Lower leg skin (tissue), 4 donors: ENCODE results near the gene ARHGEF26. TPM values are rescaled to one million over a fixed set of nuclear protein-coding genes. Genes with fewer than 3 reads are reported as not detected.

Experiments
- DNase-seq, 2 donors: peaks; one replicate each; pipeline ENCODE4 v3.0.0-alpha.2; 2019; ENCODE audit warnings: low spot score in 2 of 2
- H3K4me3 ChIP-seq: fragments of 200-600 bp; sonication (generic); 2 replicates; pipeline ENCODE4 v1.5.1; 2017; ENCODE audit warnings: mild to moderate bottlenecking, low read depth; ENCODE audit not compliant: poor library complexity, severe bottlenecking
- POLR2A ChIP-seq, 2 donors: fragments of 450-650 bp; IDR thresholded peaks; one replicate each; pipeline ENCODE4 v1.6.1; 2016 to 2017; ENCODE audit warnings: antibody characterized with exemption in 2 of 2, mild to moderate bottlenecking in 1 of 2, moderate library complexity in 1 of 2
- WGBS, 2 donors: methylation state at CpG; one replicate each; pipeline ENCODE4 v1.1.5; 2018; 5-methylcytosine and 5-hydroxymethylcytosine counted together
- intact Hi-C: fragments of 100-400 bp; cut with DNase I; formaldehyde crosslinking; loops from one replicate; pipeline ENCODE4 v1.15.0; 2023; ENCODE audit warnings: low total_unique reads
- total RNA-seq, 4 donors: library from RNA; depleted of rRNA; stranded (reverse); fragments of >200 nt; gene quantifications; one replicate each; pipeline ENCODE4 v1.1.0, GENCODE V29; 2016
- TF ChIP-seq, protein P1 (sequence below), 3 donors: fragments of 450-650 bp; IDR thresholded peaks; one replicate each; pipeline ENCODE4 v1.5.1; 2016; ENCODE audit warnings: antibody characterized with exemption in 3 of 3, mild to moderate bottlenecking in 3 of 3, moderate library complexity in 2 of 3

The ARHGEF26 gene
- total RNA-seq, 4 donors from 2014 or later, result 29.6 to 36.8 (median 33.1) TPM

DNA sequence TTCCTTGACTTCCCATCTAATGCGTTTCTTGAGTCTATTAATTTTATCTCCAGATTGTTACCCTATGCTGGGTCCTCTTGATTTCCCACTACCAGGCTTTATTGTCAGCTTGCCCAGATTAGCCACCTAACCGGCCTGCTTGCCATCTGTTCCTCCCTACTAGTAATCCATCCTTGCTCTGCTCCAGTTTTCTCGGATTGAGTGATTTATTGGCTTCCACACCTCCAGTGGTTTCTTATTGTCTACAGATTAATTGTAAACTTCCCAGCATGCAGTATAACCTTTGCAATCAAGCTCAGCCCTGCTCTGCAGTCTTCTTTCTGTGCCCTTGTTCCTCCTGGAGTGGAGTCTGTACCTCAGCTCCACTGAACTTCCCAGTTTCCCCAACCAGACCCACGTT is 63.4 kb downstream of the ARHGEF26 start:
- intact Hi-C loops, result no loop called here
- no peak overlapping the region for H3K4me3 ChIP-seq
- TF ChIP-seq POLR2A (IDR thresholded peaks at IDR 0.05), result no peak
- TF ChIP-seq, protein P1, sequence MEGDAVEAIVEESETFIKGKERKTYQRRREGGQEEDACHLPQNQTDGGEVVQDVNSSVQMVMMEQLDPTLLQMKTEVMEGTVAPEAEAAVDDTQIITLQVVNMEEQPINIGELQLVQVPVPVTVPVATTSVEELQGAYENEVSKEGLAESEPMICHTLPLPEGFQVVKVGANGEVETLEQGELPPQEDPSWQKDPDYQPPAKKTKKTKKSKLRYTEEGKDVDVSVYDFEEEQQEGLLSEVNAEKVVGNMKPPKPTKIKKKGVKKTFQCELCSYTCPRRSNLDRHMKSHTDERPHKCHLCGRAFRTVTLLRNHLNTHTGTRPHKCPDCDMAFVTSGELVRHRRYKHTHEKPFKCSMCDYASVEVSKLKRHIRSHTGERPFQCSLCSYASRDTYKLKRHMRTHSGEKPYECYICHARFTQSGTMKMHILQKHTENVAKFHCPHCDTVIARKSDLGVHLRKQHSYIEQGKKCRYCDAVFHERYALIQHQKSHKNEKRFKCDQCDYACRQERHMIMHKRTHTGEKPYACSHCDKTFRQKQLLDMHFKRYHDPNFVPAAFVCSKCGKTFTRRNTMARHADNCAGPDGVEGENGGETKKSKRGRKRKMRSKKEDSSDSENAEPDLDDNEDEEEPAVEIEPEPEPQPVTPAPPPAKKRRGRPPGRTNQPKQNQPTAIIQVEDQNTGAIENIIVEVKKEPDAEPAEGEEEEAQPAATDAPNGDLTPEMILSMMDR (IDR thresholded peaks at IDR 0.05), result no peak
- no peak for DNase-seq
- 80 to 87% methylated on average over 4 of the region's 4 CpGs for WGBS, 2 donors

DNA sequence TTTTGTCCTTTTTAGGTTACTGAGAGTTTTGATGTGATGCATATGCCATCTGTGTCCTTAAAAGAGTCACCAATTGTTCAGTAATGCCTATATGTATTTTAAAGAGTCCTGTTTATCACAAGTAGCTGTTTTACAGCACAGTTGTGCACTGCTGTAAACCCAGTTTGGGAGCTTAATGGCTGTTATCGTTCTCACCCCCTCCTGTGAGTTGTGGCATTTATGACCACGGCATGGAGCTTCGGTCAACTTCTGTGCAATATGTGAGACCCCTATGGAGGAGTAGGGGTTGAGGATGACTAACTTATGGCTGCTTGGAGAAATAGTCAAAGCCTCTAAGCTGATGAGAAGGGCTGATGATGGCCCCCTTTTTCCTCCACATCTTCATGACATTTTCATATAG is 67.2 kb downstream of the ARHGEF26 start:
- 82% methylated on average over 3 of the region's 3 CpGs for whole genome bisulfite sequencing, 2 donors
- H3K4me3 ChIP-seq, result no peak overlapping the region
- DNase-seq, result no peak
- TF ChIP-seq POLR2A (IDR thresholded peaks at IDR 0.05), result no peak
- TF ChIP-seq, protein P1 (IDR thresholded peaks at IDR 0.05), result no peak
- intact Hi-C loops, result no loop called here

DNA sequence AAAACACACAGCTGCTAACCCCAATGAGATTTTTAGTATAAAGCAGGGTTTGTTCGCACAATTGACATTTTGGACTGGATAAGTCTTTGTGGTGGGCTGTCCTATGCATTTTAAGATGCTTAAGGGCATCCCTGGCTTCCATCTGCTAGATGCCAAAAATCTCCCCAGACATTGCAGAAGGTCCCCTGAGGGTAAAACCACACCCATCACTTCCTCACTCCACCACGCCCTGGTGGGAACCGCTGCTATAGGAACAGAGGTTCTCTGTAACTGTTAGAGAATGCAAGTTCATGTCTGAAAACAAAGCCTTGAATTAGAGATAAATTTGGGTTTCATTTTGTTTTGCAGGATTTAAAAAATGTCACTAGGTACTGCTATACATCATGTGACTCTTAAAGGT is 67.7 kb downstream of the ARHGEF26 start:
- 70 to 74% methylated on average over 3 of the region's 3 CpGs for WGBS, 2 donors
- no peak overlapping the region for H3K4me3 ChIP-seq
- no peak for TF ChIP-seq POLR2A (IDR thresholded peaks at IDR 0.05)
- TF ChIP-seq, protein P1 (IDR thresholded peaks at IDR 0.05), result no peak
- intact Hi-C loops, result no loop called here
- no peak for DNase-seq

DNA sequence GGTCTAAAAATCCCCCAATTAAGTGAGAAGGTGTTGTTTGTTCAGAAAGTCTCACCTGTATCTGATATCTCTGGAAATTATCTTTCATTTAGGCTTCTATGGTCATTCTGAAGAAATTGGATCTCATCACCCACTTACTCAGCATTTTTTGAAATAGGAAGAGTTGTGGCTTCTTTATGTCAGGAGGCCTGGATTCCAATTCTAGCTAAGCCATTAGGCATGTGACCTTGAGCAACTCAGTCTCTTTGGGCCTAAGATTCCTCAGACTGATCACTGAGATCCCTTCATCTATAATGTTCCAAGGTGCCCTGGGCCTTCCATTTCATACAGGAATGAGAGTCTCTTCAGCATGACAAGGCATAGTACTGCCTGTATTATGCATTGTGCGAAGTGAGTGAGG is 70.3 kb downstream of the ARHGEF26 start:
- WGBS, 2 donors, result 89 to 95% methylated on average over 1 of the region's 1 CpG
- H3K4me3 ChIP-seq, result no peak overlapping the region
- TF ChIP-seq POLR2A (IDR thresholded peaks at IDR 0.05), result no peak
- TF ChIP-seq, protein P1 (IDR thresholded peaks at IDR 0.05), result no peak
- no peak for DNase-seq
- intact Hi-C loops, result no loop called here

DNA sequence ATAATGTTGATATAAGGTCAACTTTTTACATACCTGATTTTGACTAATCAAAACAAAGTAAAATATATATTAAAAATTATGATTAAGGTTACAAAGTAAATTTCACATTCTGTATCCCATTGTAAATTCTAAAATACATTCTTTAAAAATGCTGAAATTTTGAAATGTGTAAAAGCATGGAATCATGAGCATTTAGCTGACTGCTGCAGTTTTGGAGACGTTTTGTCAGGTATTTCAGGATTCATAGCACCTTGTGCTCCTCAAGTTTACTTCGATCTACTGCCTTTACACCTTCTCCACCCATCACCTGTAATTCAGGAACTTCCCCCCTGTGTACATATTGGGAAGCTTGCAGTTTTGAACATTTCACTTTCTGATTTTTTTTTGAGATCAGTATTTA is 71.0 kb downstream of the ARHGEF26 start:
- WGBS, 2 donors, result 84 to 88% methylated on average over 2 of the region's 2 CpGs
- DNase-seq, result no peak
- intact Hi-C loops, result no loop called here
- H3K4me3 ChIP-seq, result no peak overlapping the region
- no peak for TF ChIP-seq POLR2A (IDR thresholded peaks at IDR 0.05)
- TF ChIP-seq, protein P1 (IDR thresholded peaks at IDR 0.05), result no peak

DNA sequence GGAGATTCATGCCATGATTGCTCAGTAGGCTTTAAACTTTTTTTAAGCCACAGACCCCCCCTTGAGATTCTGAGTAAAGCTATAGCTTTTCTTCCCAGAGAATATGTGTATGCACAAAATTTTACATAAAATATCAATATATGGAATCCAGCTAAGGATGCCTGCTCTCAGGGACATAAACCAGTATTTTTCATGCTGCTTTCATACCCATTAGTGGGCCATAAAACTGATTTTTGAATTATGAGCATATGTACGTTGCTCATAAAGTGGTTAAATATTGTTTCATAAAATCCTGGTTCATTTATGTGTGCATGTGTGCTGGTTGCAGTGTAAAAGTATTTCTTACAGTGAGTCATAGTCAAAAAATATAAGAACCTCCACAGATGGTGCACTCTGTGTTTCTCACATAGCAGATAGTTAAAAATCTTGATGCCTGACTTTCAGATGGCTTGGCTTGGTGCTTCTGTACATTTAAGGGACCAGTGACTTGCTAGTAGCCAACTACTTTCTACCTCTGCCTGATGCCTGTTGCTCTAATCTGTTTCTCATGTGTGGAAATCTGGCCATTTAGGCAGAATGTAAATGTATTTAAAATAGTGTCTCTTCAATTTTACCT is 71.9 kb downstream of the ARHGEF26 start:
- TF ChIP-seq, protein P1 (IDR thresholded peaks at IDR 0.05), result no peak
- TF ChIP-seq POLR2A (IDR thresholded peaks at IDR 0.05), result no peak
- 83 to 93% methylated on average over 1 of the region's 1 CpG for WGBS, 2 donors
- H3K4me3 ChIP-seq, result no peak overlapping the region
- no peak for DNase-seq
- intact Hi-C loops, result no loop called here
